ENCODE results near the gene CHD9.

GRCh38 chr16:53258809-53259208 lies 204.0 kb downstream of the CHD9 start:
- TF ChIP-seq CTCF (IDR thresholded peaks at IDR 0.05; ENCODE audit: insufficient read depth, low read length, poor library complexity, severe bottlenecking) (no peak), EZH2phosphoT487 (conservative IDR thresholded peaks at IDR 0.05; ENCODE audit: low read length) (no peak)
